ENCODE data around the gene HERC2. TPM values are rescaled to one million over a fixed set of nuclear protein-coding genes. Genes with fewer than 3 reads are reported as not detected.
"Not testable (repeated sequence)": the region's sequence is repeated elsewhere in the genome, so short reads cannot be mapped to it uniquely, and the experiment has no call there.

The HERC2 gene
- total and polyA plus RNA-seq, 12 donors, result 24.4 to 77.0 (median 60.3) TPM

DNA sequence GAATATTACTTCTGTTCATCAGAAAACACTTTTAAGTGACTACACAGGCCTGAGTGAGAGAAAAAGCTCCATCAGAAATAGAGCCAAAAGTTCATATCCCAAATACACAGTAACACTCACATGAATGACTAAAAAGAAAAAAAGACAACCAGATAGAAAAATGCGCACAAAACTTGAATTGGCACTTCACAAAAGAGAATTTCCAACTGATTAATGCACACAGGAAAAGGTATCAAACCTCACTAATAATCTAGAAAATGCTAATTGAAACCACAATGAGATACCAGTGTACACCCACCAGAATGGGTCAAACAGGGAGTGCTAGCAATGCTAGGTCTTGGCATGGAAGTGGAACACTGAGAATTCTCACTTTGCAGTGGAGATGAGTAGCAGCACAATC lies 78.6 kb downstream of the HERC2 start:
- peaks cover 0 to 12% (median 0%) of the 10 kb centered on the region in 11 donors for H3K9me3 ChIP-seq

DNA sequence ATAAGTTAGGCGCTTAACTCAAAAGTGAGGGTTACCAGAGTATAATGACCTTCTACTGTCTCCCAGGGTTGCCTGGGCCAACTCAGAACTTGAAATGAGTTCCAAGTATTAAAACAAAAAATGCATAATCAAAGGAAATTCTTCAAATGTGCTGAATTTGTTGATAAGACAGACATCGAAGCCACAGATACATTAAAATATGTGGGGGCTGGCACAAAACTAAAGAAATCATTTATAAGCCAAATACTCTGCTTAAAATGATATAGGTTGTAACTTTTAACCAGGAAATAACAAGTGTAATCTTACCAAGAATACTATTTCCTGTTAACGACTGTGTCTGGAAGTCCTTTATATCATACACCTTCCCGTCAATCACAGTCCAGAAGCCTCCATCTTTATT lies 83.7 kb downstream of the HERC2 start:
- intact Hi-C loops (cut with DNase I); DNase-seq; H3K4me1 ChIP-seq; H3K9me3 ChIP-seq; H3K27ac ChIP-seq; H3K4me3 ChIP-seq; H3K27me3 ChIP-seq; ATAC-seq: not testable (repeated sequence)
- 70 to 77% methylated on average over 4 of the region's 4 CpGs for WGBS, 2 donors
- peaks cover 0 to 82% (median 29%) of the 10 kb centered on the region in 9 donors for H3K36me3 ChIP-seq

More for the DNA sequence above, 78.6 kb downstream of the HERC2 start:
- Histone ChIP-seq H3K27me3 (no peaks in the 10 kb centered on the region), H3K27ac (no peak overlapping the region), H3K4me3 (no peak overlapping the region), H3K4me1 (no peaks in the 10 kb centered on the region), H3K36me3 (peaks cover 0 to 96% (median 49%) of the 10 kb centered on the region in 9 donors)
- intact Hi-C loops (cut with DNase I), result no loop called here
- TF ChIP-seq, protein P1, sequence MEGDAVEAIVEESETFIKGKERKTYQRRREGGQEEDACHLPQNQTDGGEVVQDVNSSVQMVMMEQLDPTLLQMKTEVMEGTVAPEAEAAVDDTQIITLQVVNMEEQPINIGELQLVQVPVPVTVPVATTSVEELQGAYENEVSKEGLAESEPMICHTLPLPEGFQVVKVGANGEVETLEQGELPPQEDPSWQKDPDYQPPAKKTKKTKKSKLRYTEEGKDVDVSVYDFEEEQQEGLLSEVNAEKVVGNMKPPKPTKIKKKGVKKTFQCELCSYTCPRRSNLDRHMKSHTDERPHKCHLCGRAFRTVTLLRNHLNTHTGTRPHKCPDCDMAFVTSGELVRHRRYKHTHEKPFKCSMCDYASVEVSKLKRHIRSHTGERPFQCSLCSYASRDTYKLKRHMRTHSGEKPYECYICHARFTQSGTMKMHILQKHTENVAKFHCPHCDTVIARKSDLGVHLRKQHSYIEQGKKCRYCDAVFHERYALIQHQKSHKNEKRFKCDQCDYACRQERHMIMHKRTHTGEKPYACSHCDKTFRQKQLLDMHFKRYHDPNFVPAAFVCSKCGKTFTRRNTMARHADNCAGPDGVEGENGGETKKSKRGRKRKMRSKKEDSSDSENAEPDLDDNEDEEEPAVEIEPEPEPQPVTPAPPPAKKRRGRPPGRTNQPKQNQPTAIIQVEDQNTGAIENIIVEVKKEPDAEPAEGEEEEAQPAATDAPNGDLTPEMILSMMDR (IDR thresholded peaks at IDR 0.05), result no peak
- ATAC-seq, result no peak
- DNase-seq, result no peak
- WGBS, 2 donors, result 95 to 97% methylated on average over 1 of the region's 1 CpG

DNA sequence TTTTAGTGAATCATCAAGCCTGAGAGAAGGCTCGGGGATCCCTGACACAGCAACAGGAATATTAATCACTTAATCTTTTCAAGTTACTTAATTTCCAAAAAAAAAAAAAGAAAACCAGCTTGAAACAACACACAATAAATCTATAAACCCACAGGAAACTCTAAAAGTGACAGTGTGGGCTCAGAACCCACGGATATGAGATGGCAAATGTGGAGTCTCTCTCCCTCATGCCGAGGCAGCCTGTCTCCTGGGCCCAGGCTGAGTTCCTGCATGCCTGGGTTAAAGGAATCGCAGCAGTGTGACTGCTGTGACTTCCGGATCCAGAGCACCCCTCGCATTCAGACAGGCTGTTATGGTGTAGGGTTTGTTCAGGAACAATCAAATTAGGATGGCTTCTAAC lies 90.2 kb downstream of the HERC2 start:
- H3K27ac ChIP-seq; ATAC-seq; H3K4me1 ChIP-seq; H3K4me3 ChIP-seq; intact Hi-C loops (cut with DNase I); H3K27me3 ChIP-seq; H3K9me3 ChIP-seq; DNase-seq: not testable (repeated sequence)
- peaks cover 0 to 83% (median 22%) of the 10 kb centered on the region in 9 donors for H3K36me3 ChIP-seq
- WGBS, 2 donors, result 81 to 86% methylated on average over 6 of the region's 6 CpGs

DNA sequence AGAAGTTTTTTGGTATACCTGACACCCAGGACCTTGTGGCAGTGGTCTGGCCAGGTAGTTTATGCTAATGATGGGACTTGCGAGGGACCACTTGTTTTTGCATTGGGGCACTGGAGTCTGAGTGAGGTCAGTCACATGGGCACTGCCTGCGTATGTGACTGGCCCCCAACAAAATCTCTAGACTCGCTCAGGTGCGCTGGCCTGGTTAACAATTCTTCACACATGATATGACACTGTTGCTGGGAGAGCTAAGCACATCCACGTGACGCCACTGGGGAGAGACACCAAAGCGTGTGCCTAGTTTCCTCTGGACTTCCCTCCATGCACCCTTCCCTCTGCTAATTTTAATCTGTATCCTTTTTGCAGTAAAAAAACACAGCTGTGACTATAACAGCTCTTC lies 90.6 kb downstream of the HERC2 start:
- DNase-seq; H3K27ac ChIP-seq; intact Hi-C loops (cut with DNase I); H3K4me1 ChIP-seq; H3K4me3 ChIP-seq; H3K9me3 ChIP-seq; ATAC-seq; H3K27me3 ChIP-seq: not testable (repeated sequence)
- 92 to 93% methylated on average over 7 of the region's 7 CpGs for WGBS, 2 donors
- peaks cover 0 to 83% (median 24%) of the 10 kb centered on the region in 9 donors for H3K36me3 ChIP-seq

DNA sequence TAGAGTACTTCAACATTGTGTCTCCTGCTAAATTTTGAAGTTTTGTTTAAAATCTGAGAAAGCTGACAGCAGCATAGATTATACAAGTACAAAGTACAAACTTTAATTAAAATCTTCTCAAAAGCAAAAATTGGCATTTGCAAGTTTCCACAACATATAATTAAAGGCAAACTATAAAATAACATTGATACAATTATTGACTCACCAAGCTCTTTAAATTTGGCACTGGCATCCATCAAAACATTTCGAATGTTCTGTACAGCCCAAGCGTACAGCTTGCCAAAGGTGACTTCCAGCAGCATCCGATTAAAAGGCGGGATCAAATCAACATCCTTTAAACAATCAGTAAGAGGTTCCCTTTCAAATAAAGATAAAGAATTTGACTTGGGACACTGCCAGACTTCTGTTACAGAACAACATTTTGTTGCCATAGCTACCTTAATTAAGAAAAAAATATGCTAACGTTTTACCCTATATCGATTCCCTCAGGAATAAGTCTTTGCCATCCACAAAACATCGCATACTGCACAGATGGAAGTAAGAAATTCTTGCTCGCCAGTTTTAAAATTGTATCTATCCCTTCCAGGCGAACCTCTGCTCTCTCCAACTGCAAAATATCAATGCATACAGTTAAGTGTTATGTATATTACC lies 92.9 kb downstream of the HERC2 start:
- H3K36me3 ChIP-seq, result peaks cover 0 to 85% (median 17%) of the 10 kb centered on the region in 9 donors
- H3K4me1 ChIP-seq; ATAC-seq; intact Hi-C loops (cut with DNase I); DNase-seq; H3K9me3 ChIP-seq; H3K27ac ChIP-seq; H3K4me3 ChIP-seq; H3K27me3 ChIP-seq: not testable (repeated sequence)
- 51 to 52% methylated on average over 9 of the region's 9 CpGs for WGBS, 2 donors

DNA sequence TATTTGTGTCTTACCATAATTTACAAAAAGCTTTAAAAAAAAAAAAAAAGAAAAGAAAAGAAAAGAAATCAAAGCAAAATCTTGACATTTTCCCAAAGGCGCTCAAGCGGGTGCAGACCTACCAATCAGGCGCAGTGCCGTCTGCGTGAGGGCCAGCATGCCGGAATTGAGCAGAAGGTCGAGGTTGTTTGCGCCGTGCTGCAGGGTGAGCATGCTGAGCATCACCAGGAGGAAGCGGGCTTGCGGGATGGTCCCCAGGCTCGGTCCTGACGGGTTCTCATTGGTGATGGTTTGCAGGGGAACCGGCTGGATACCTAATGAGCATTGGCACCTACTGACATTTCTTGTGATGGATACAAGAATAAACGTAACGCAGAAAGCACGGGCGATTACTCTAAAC lies 93.9 kb downstream of the HERC2 start:
- no peaks in the 10 kb centered on the region for H3K4me1 ChIP-seq
- TF ChIP-seq, protein P1 (IDR thresholded peaks at IDR 0.05), result no peak
- intact Hi-C loops (cut with DNase I), result no loop called here
- WGBS, 2 donors, result 97 to 98% methylated on average over 18 of the region's 18 CpGs
- ATAC-seq (no peak), DNase-seq (no peak)
- peaks cover 0 to 89% (median 17%) of the 10 kb centered on the region in 9 donors for H3K36me3 ChIP-seq
- no peak overlapping the region for H3K4me3 ChIP-seq
- H3K27ac ChIP-seq, result no peak overlapping the region
- H3K27me3 ChIP-seq, result no peaks in the 10 kb centered on the region
- H3K9me3 ChIP-seq, result no peaks in the 10 kb centered on the region

Measured in heart right ventricle (tissue), 16 donors.